GM18951 (cell line): ENCODE data around the gene LAMC3.

Experiments
- POLR2A ChIP-seq: IDR thresholded peaks from 4 replicates; pipeline ENCODE4 v1.6.1; 2011; ENCODE audit warnings: mild to moderate bottlenecking; ENCODE audit not compliant: insufficient read length, insufficient read depth; ENCODE audit errors: extremely low read depth
- in situ Hi-C: fragments of 300-500 bp; cut with MboI; formaldehyde crosslinking; loops from one replicate; pipeline ENCODE4 v1.12.0; 2022; ENCODE audit warnings: low sequenced_read_pairs, mixed read lengths, inconsistent platforms; ENCODE audit not compliant: unreplicated experiment

The LAMC3 gene

GRCh38 chr9:131036529-131037334 is 27.8 kb downstream of the LAMC3 start:
- TF ChIP-seq POLR2A, result no peak
- in situ Hi-C loops, result no loop called here

GRCh38 chr9:131037335-131038255 is 28.6 kb downstream of the LAMC3 start:
- no peak for TF ChIP-seq POLR2A
- in situ Hi-C loops, result no loop called here

- in situ Hi-C loops, result no loop called here
- TF ChIP-seq POLR2A, result no peak
Observed at GRCh38 chr9:131038256-131039128, 29.5 kb downstream of the LAMC3 start.

- in situ Hi-C loops, result no loop called here
- TF ChIP-seq POLR2A, result no peak
Observed at GRCh38 chr9:131039129-131039954, 30.4 kb downstream of the LAMC3 start.

DNA sequence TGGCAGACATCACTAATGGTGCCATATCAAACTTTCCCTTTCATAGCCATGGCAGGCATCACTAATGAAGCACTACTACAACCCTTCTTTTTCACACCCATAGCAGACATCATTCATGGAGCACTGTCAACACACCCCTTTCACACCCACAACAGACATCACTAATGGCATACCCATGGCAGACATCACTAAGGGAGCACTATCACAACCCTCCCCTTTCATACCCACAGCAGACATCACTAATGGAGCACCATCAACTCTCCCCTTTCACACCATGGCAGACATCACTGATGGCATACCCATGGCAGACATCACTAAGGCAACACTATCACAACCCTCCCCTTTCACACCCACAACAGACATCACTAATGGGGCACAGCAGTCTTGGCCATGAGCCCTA is 33.7 kb downstream of the LAMC3 start:
- TF ChIP-seq POLR2A, result no peak
- in situ Hi-C loops, result no loop called here

DNA sequence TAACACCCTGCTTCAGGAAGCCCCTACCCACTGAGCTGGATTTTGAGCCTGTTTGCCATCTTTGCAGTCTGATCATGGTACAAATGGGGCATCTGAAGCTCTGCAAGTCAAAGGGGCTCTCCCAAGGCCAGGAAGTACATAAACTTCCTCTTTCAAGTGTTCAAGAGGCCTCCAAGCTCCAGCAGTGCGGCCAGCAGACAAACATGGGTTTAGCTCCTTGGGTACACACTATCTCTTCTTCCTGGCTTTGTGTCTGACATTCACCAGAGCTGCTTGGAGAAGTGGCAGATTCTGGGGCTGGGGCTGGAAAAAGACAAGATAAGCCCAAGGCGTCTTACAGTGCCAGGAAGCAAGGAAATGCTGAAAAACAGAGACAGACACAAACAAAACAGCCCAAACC is 34.1 kb downstream of the LAMC3 start:
- in situ Hi-C loops, result no loop called here

DNA sequence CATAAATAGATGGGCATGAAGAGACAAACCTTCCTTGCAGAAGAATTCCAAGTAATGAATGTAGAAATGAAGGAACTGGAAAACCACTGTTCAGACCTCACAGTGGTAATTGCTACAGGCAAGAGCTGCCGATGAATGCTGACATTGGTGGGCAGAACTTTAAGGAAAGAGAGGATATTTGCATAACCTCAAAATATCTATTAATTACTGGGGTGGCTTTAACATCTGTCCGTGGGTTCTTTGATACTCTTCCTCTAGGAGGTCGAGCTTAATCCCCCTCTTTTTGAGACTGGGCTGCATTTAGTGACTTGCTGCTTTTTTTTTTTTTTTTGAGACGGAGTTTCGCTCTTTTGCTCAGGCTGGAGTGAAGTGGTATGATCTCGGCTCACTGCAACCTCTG is 34.7 kb downstream of the LAMC3 start:
- in situ Hi-C loops, result no loop called here

More for the DNA sequence above, 34.1 kb downstream of the LAMC3 start:
- TF ChIP-seq POLR2A, result no peak

GRCh38 chr9:131045300-131046092 is 36.5 kb downstream of the LAMC3 start:
- no peak for TF ChIP-seq POLR2A
- in situ Hi-C loops, result no loop called here

More for the DNA sequence above, 34.7 kb downstream of the LAMC3 start:
- no peak for TF ChIP-seq POLR2A

DNA sequence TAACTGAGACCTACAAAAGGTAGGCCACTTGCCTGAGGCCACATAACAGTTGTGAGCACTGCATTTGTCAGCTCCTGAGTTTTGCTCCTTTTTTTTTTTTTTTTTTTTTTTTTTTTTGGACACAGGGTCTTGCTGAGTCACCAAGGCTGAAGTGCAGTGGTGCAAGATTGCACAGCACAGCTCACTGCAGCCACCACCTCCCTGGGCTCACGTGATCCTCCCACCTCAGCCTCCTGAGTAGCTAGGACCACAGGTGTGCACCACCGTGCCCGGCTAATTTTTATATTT is 37.1 kb downstream of the LAMC3 start:
- in situ Hi-C loops, result no loop called here
- no peak for TF ChIP-seq POLR2A

GRCh38 chr9:131046581-131047202 is 37.7 kb downstream of the LAMC3 start:
- no peak for TF ChIP-seq POLR2A
- in situ Hi-C loops, result no loop called here

GRCh38 chr9:131048332-131048731 is 39.4 kb downstream of the LAMC3 start:
- in situ Hi-C loops, result no loop called here
- no peak for TF ChIP-seq POLR2A

DNA sequence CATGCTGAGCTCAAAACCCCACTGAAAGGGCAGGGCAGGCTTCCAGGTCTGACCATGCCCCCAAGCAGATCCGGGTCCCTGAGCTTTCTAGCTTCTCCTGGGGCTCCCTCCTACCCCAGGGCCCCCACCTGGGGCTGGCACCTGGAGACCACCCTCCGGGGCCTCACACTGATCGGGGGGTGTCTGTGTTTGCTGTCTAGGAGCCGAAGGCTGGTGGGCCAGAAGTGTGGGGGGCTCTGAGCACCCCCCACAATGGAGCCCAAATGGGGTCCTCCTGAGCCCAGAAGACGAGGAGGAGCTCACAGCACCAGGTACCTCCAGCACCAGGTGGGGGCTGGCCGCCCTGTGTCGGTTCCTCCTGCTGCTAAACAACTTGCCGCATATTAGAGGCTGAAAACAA is 39.8 kb downstream of the LAMC3 start:
- in situ Hi-C loops, result no loop called here
- no peak for TF ChIP-seq POLR2A
